A673 (cell line): ENCODE data around the gene FGF6. TPM values are rescaled to one million over a fixed set of nuclear protein-coding genes. Genes with fewer than 3 reads are reported as not detected.

Experiments used
- BruUV-seq: library from RNA; stranded (reverse); fragments of 400-500 nt; replicated peaks from 2 replicates; lab custom pipeline; 2021; lab: Mats Ljungman, UMichigan
- CTCF ChIA-PET: fragments of 300-600 bp; sonication (Branson Sonifier 250); formaldehyde crosslinking; loops from one replicate; lab custom pipeline; 2022; ENCODE audit warnings: antibody characterized with exemption; lab: Charles Lee
- POLR2A ChIA-PET: fragments of 300-600 bp; sonication (Branson Sonifier 250); formaldehyde crosslinking; loops from one replicate; lab custom pipeline; 2022; ENCODE audit warnings: antibody characterized with exemption; ENCODE audit not compliant: low non-redundant PET; lab: Charles Lee
- DNase-seq: peaks from one replicate; pipeline ENCODE4 v3.0.0-alpha.2; 2015; ENCODE audit warnings: low spot score
- H3K27ac ChIP-seq: fragments of 200-600 bp; sonication (generic); 2 replicates; pipeline ENCODE4 v1.5.1; 2016; ENCODE audit warnings: mixed run types, low read depth, mild to moderate bottlenecking, mixed read lengths, antibody characterized with exemption, low read length; ENCODE audit not compliant: poor library complexity, severe bottlenecking
- H3K27me3 ChIP-seq: fragments of 200-600 bp; sonication (generic); replicated peaks from 2 replicates; pipeline ENCODE4 v1.6.1; 2017; ENCODE audit warnings: mixed run types, low read depth, mild to moderate bottlenecking, mixed read lengths, antibody characterized with exemption, low read length; ENCODE audit not compliant: insufficient read depth, poor library complexity
- H3K36me3 ChIP-seq: fragments of 200-600 bp; sonication (generic); 2 replicates; pipeline ENCODE4 v1.6.1; 2016; ENCODE audit warnings: mixed run types, mild to moderate bottlenecking, mixed read lengths, antibody characterized with exemption, low read length; ENCODE audit not compliant: insufficient read depth, poor library complexity, severe bottlenecking
- H3K4me1 ChIP-seq: fragments of 200-600 bp; sonication (generic); 2 replicates; pipeline ENCODE4 v1.6.1; 2017; ENCODE audit warnings: mixed run types, mild to moderate bottlenecking, mixed read lengths, antibody characterized with exemption, low read length; ENCODE audit not compliant: insufficient read depth, poor library complexity, severe bottlenecking
- H3K4me3 ChIP-seq: fragments of 200-600 bp; sonication (generic); 2 replicates; pipeline ENCODE4 v1.5.1; 2016; ENCODE audit warnings: low read depth, mixed run types, mild to moderate bottlenecking, mixed read lengths, low read length; ENCODE audit not compliant: poor library complexity, severe bottlenecking
- H3K9me3 ChIP-seq: fragments of 200-600 bp; sonication (generic); 2 replicates; pipeline ENCODE4 v1.6.1; 2016; ENCODE audit warnings: mixed run types, low read depth, mild to moderate bottlenecking, mixed read lengths, antibody characterized with exemption, low read length; ENCODE audit not compliant: poor library complexity, severe bottlenecking
- EZH2 ChIP-seq: fragments of 200-600 bp; sonication (generic); IDR thresholded peaks from 2 replicates; pipeline ENCODE4 v1.6.1; 2017; ENCODE audit warnings: borderline replicate concordance, low read depth, mild to moderate bottlenecking, mixed read lengths, antibody characterized with exemption, low read length; ENCODE audit not compliant: poor library complexity, severe bottlenecking
- intact Hi-C: fragments of 100-400 bp; cut with micrococcal nuclease; formaldehyde crosslinking; loops from one replicate; pipeline ENCODE4 v1.10.0; 2022; ENCODE audit not compliant: unreplicated experiment
- total RNA-seq: library from RNA; stranded (reverse); gene quantifications from 2 replicates; pipeline ENCODE4 v1.2.3, GENCODE V29; 2021
- TF ChIP-seq, protein P1 (sequence below): fragments of 300-800, 200-600 bp; sonication (generic); conservative IDR thresholded peaks from 2 replicates; pipeline ENCODE4 v1.5.1; 2017; ENCODE audit warnings: low read depth, mild to moderate bottlenecking, antibody characterized with exemption, low read length, moderate library complexity, mixed read lengths

FGF6 gene
- total RNA-seq, 1 experiment from 2014 or later: not detected

DNA sequence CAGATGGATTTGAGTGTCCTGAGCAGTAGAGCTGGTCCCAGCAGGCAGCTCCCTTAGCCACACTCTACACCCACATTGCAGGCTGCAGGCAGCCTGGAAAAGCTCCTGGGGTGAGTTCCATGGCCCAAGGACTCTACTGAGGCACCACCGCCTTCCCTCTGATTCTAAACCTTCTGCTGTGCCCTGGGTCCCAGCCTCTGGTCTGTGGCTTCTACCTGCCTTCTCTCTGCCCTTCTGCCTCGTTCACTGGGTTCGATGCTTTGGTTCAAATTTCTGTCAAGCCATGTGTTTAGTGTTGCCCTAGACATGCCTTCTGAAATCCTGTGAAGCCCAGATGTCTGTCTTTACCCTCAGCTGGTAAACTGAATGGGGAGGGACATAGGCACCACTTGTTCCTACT is 1.5 kb upstream of the FGF6 start:
- POLR2A ChIA-PET: interaction anchor here (0.5 kb wide), 1 partner anchor 98 kb away, joined by 12 read pairs; no protein-coding TSS in a partner anchor
- BruUV-seq: no TSS peak

DNA sequence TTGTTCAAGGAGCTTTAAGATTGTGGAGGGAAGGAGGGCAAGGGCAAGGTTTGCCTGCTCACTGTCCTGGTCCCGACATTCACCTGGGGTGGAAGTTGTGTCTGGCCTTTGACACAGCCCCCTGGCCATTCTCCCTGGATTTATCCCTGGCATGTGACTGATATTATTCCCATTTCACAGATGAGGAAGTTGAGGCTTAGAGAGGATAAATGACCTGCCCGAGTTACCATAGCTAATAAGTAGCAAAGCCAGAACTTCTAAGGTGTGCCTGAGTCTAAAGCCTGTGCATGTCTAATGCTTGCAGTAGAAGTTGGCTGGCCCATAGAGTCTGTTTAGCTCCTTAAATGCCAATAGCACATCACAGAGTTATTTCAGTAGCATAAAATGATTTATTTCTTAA is 720 bp upstream of the FGF6 start:
- no TSS peak for BruUV-seq
- Histone ChIP-seq H3K9me3 (no peaks in the 10 kb centered on the region), H3K4me3 (no peak overlapping the region), H3K36me3 (no peaks in the 10 kb centered on the region), H3K27me3 (no peaks in the 10 kb centered on the region), H3K4me1 (peaks cover 30% of the 10 kb centered on the region), H3K27ac (no peak overlapping the region)
- ChIA-PET CTCF (no interaction called here), POLR2A (interaction anchor here (0.5 kb wide), 1 partner anchor 97 kb away, joined by 12 read pairs; no protein-coding TSS in a partner anchor)
- no peak for TF ChIP-seq EZH2
- TF ChIP-seq, protein P1, sequence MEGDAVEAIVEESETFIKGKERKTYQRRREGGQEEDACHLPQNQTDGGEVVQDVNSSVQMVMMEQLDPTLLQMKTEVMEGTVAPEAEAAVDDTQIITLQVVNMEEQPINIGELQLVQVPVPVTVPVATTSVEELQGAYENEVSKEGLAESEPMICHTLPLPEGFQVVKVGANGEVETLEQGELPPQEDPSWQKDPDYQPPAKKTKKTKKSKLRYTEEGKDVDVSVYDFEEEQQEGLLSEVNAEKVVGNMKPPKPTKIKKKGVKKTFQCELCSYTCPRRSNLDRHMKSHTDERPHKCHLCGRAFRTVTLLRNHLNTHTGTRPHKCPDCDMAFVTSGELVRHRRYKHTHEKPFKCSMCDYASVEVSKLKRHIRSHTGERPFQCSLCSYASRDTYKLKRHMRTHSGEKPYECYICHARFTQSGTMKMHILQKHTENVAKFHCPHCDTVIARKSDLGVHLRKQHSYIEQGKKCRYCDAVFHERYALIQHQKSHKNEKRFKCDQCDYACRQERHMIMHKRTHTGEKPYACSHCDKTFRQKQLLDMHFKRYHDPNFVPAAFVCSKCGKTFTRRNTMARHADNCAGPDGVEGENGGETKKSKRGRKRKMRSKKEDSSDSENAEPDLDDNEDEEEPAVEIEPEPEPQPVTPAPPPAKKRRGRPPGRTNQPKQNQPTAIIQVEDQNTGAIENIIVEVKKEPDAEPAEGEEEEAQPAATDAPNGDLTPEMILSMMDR: no peak
- intact Hi-C loops: no loop called here
- DNase-seq: no peak

More for the DNA sequence above, 1.5 kb upstream of the FGF6 start:
- H3K4me1 ChIP-seq: peaks cover 22% of the 10 kb centered on the region
- CTCF ChIA-PET: no interaction called here
- intact Hi-C loops: no loop called here
- H3K9me3 ChIP-seq: no peaks in the 10 kb centered on the region
- no peak overlapping the region for H3K4me3 ChIP-seq
- H3K27me3 ChIP-seq: no peaks in the 10 kb centered on the region
- no peak for DNase-seq
- TF ChIP-seq, protein P1: no peak
- TF ChIP-seq EZH2: no peak
- H3K27ac ChIP-seq: no peak overlapping the region
- H3K36me3 ChIP-seq: no peaks in the 10 kb centered on the region

DNA sequence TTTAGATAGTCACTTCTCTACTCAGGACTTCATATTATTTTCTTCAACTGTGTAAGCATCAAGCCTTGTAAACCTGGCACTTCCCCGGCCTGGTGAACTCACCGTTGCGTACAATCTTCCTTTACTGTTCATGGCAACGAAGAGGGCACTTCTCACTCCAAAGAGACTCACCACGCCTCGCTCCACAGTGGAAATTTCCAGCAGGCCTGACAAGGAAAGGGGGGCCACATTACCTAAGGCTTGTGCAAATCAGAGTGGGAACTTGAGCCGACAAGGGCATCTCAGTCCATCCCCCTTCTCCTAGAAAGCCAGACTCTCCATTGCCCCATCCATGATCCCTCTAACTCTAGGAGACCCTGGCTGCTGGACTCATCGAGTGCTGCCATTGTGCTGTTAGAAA is 1.6 kb downstream of the FGF6 start:
- ChIA-PET POLR2A (no interaction called here), CTCF (no interaction called here)
- no peak overlapping the region for H3K4me3 ChIP-seq
- no peaks in the 10 kb centered on the region for H3K27me3 ChIP-seq
- DNase-seq: no peak
- TF ChIP-seq, protein P1: no peak
- intact Hi-C loops: no loop called here
- H3K27ac ChIP-seq: no peak overlapping the region
- H3K9me3 ChIP-seq: no peaks in the 10 kb centered on the region
- H3K4me1 ChIP-seq: peaks cover 22% of the 10 kb centered on the region
- BruUV-seq: no TSS peak
- H3K36me3 ChIP-seq: no peaks in the 10 kb centered on the region
